Stomach (tissue), 4 donors: ENCODE measurements around the gene ATP1B3.
"Not testable (repeated sequence)": the region's sequence is repeated elsewhere in the genome, so short reads cannot be mapped to it uniquely, and the experiment has no call there.

Experiments used
- POLR2AphosphoS5 ChIP-seq, 3 donors: sonication (generic); formaldehyde crosslinking; IDR thresholded peaks; one replicate each; pipeline ENCODE4 v1.6.1; 2016; ENCODE audit warnings: antibody characterized with exemption in 3 of 3
- TF ChIP-seq, protein P1 (sequence below), 7 experiments: fragments of 450-650 bp in 4 of 7; fragments of 200-600 bp in 3 of 7; sonication (generic) in 3 of 7; IDR thresholded peaks; one replicate each; pipeline ENCODE4 v1.5.1; 2016 to 2019; ENCODE audit warnings: antibody characterized with exemption in 7 of 7, control low read depth in 2 of 7, mild to moderate bottlenecking in 1 of 7

GRCh38 chr3:141848159-141848748 lies 28.2 kb upstream of the ATP1B3 start:
- TF ChIP-seq POLR2AphosphoS5 (IDR thresholded peaks at IDR 0.05), result not testable (repeated sequence)
- TF ChIP-seq, protein P1, sequence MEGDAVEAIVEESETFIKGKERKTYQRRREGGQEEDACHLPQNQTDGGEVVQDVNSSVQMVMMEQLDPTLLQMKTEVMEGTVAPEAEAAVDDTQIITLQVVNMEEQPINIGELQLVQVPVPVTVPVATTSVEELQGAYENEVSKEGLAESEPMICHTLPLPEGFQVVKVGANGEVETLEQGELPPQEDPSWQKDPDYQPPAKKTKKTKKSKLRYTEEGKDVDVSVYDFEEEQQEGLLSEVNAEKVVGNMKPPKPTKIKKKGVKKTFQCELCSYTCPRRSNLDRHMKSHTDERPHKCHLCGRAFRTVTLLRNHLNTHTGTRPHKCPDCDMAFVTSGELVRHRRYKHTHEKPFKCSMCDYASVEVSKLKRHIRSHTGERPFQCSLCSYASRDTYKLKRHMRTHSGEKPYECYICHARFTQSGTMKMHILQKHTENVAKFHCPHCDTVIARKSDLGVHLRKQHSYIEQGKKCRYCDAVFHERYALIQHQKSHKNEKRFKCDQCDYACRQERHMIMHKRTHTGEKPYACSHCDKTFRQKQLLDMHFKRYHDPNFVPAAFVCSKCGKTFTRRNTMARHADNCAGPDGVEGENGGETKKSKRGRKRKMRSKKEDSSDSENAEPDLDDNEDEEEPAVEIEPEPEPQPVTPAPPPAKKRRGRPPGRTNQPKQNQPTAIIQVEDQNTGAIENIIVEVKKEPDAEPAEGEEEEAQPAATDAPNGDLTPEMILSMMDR (IDR thresholded peaks at IDR 0.05), result not testable (repeated sequence)
